ENCODE measurements around the gene POTEF.

- TF ChIP-seq CTCF (conservative IDR thresholded peaks at IDR 0.05): no peak
- no peak for TF ChIP-seq ZFX (IDR thresholded peaks at IDR 0.05)
These were observed 21.4 kb upstream of the POTEF start for GRCh38 chr2:130150181-130151144.
